GM19351 (cell line): ENCODE data around the gene CAST.
"Not testable (repeated sequence)": the region's sequence is repeated elsewhere in the genome, so short reads cannot be mapped to it uniquely, and the experiment has no call there.

Experiments used
- ATAC-seq: cut with Tn5 transposase; IDR thresholded peaks from one replicate; pipeline ENCODE4 v1.9.1; 2021; ENCODE audit warnings: mild to moderate bottlenecking, moderate library complexity; ENCODE audit not compliant: unreplicated experiment

The CAST gene

GRCh38 chr5:96772111-96772510 lies 109.9 kb downstream of the CAST start:
- ATAC-seq: no peak

- ATAC-seq: no peak
Measured at GRCh38 chr5:96772542-96772941, 110.4 kb downstream of the CAST start.

GRCh38 chr5:96775050-96775449 lies 112.9 kb downstream of the CAST start:
- ATAC-seq: no peak

GRCh38 chr5:96775689-96776088 lies 113.5 kb downstream of the CAST start:
- ATAC-seq: no peak

GRCh38 chr5:96776621-96777020 lies 114.4 kb downstream of the CAST start:
- no peak for ATAC-seq

- ATAC-seq: no peak
Measured at GRCh38 chr5:96778409-96778808, 116.2 kb downstream of the CAST start.

- no peak for ATAC-seq
Measured at GRCh38 chr5:96780626-96781025, 118.5 kb downstream of the CAST start.

GRCh38 chr5:96781031-96781971 lies 119.1 kb downstream of the CAST start:
- ATAC-seq: no peak

- ATAC-seq: no peak
Measured at GRCh38 chr5:96783326-96783725, 121.2 kb downstream of the CAST start.

- ATAC-seq: no peak
Measured at GRCh38 chr5:96785326-96786109, 123.3 kb downstream of the CAST start.

- no peak for ATAC-seq
Measured at GRCh38 chr5:96788112-96788749, 126.1 kb downstream of the CAST start.

- no peak for ATAC-seq
Measured at GRCh38 chr5:96789794-96790330, 127.7 kb downstream of the CAST start.

- no peak for ATAC-seq
Measured at GRCh38 chr5:96790961-96791504, 128.9 kb downstream of the CAST start.

- ATAC-seq: no peak
Measured at GRCh38 chr5:96794757-96795156, 132.6 kb downstream of the CAST start.

- ATAC-seq: no peak
Measured at GRCh38 chr5:96795626-96796025, 133.4 kb downstream of the CAST start.

- ATAC-seq: no peak
Measured at GRCh38 chr5:96796434-96796833, 134.3 kb downstream of the CAST start.

- not testable (repeated sequence) for ATAC-seq
Measured at GRCh38 chr5:96801718-96802117, 139.5 kb downstream of the CAST start.

GRCh38 chr5:96807075-96807654 lies 145.0 kb downstream of the CAST start:
- ATAC-seq: peak; percentile 33

GRCh38 chr5:96808541-96808828 lies 146.3 kb downstream of the CAST start:
- ATAC-seq: no peak

GRCh38 chr5:96808868-96809558 lies 146.8 kb downstream of the CAST start:
- no peak for ATAC-seq
